ENCODE measurements around the gene PARD6A. TPM values are rescaled to one million over a fixed set of nuclear protein-coding genes. Genes with fewer than 3 reads are reported as not detected.

Gene PARD6A
- total and polyA plus RNA-seq, 2 of the 13 experiments (the other 11 are each of a cell fraction or from before 2014, with no cell fraction given) = 3.5 to 4.3 TPM

GRCh38 chr16:67666032-67666551 lies 5.3 kb downstream of the PARD6A start (continued):
- TF ChIP-seq HMGXB3 (CRISPR knock-in tag; IDR thresholded peaks at IDR 0.05; ENCODE audit: borderline replicate concordance) (no peak), ZNF333 (CRISPR knock-in tag; IDR thresholded peaks at IDR 0.05; ENCODE audit: borderline replicate concordance) (peak; percentile 82; the same call in 1 of the 2 replicates), PLRG1 (conservative IDR thresholded peaks at IDR 0.05) (no peak), ZNF678 (CRISPR knock-in tag; IDR thresholded peaks at IDR 0.05) (no peak), ZNF552 (CRISPR knock-in tag; IDR thresholded peaks at IDR 0.05; ENCODE audit: borderline replicate concordance) (peak; percentile 41), ZNF749 (CRISPR knock-in tag; IDR thresholded peaks at IDR 0.05; ENCODE audit: borderline replicate concordance) (peak; percentile 68; the same call in 1 of the 2 replicates), NFKBIZ (CRISPR knock-in tag; IDR thresholded peaks at IDR 0.05) (no peak), NAIF1 (CRISPR knock-in tag; IDR thresholded peaks at IDR 0.05; ENCODE audit: borderline replicate concordance) (no peak), ZBTB42 (CRISPR knock-in tag; IDR thresholded peaks at IDR 0.05) (peak; percentile 66; the same call in 1 of the 2 replicates), KLF13 (CRISPR knock-in tag; IDR thresholded peaks at IDR 0.05) (no peak), TIGD3 (CRISPR knock-in tag; IDR thresholded peaks at IDR 0.05; ENCODE audit: borderline replicate concordance) (peak; percentile 5; the same call in 1 of the 2 replicates), ZNF780A (CRISPR knock-in tag; IDR thresholded peaks at IDR 0.05) (no peak), GATA4 (IDR thresholded peaks at IDR 0.05; ENCODE audit: borderline replicate concordance, low read depth) (no peak), EP300 (IDR thresholded peaks at IDR 0.05; ENCODE audit: low read depth in 2 of 2, low read length in 2 of 2) (no peak), EP300 (CRISPR knock-in tag; IDR thresholded peaks at IDR 0.05; ENCODE audit: borderline replicate concordance) (no peak), ZNF619 (CRISPR knock-in tag; IDR thresholded peaks at IDR 0.05) (no peak), ZNF143 (CRISPR knock-in tag; IDR thresholded peaks at IDR 0.05) (no peak), THAP7 (CRISPR knock-in tag; IDR thresholded peaks at IDR 0.05) (0 out of 2 replicates have a peak, but pooled peaks have one; percentile 7), RAD21 (CRISPR knock-in tag; IDR thresholded peaks at IDR 0.05) (no peak), KMT2A (CRISPR knock-in tag; IDR thresholded peaks at IDR 0.05) (no peak; the same call in 1 of the 2 replicates), ZNF589 (CRISPR knock-in tag; conservative IDR thresholded peaks at IDR 0.05) (0 out of 2 replicates have a peak, but pooled peaks have one; percentile 49), HOXA5 (CRISPR knock-in tag; IDR thresholded peaks at IDR 0.05) (0 out of 2 replicates have a peak, but pooled peaks have one; percentile 52), NONO (IDR thresholded peaks at IDR 0.05) (no peak), NONO (CRISPR knock-in tag; conservative IDR thresholded peaks at IDR 0.05) (peak; percentile 73; the same call in 1 of the 2 replicates), PCBP1 (IDR thresholded peaks at IDR 0.05; ENCODE audit: borderline replicate concordance, low read depth, low read length) (0 out of 2 replicates have a peak, but pooled peaks have one; percentile 22), TOPORS (CRISPR knock-in tag; IDR thresholded peaks at IDR 0.05) (peak; percentile 33; the same call in 1 of the 2 replicates)

Data from HepG2 (cell line).